OCI-LY7 (cell line): ENCODE measurements around the gene C2orf74. TPM values are rescaled to one million over a fixed set of nuclear protein-coding genes. Genes with fewer than 3 reads are reported as not detected.

Source experiments
- BruUV-seq: library from RNA; stranded (reverse); fragments of 400-500 nt; replicated peaks from 2 replicates; lab custom pipeline; 2021; lab: Mats Ljungman, UMichigan
- CTCF ChIA-PET: fragments of 300-600 bp; sonication (Branson Sonifier 250); formaldehyde crosslinking; loops from one replicate; lab custom pipeline; 2022; ENCODE audit warnings: antibody characterized with exemption; ENCODE audit not compliant: unreplicated experiment; lab: Charles Lee
- POLR2A ChIA-PET: fragments of 300-600 bp; sonication (Branson Sonifier 250); formaldehyde crosslinking; loops from one replicate; lab custom pipeline; 2022; ENCODE audit warnings: antibody characterized with exemption; lab: Charles Lee
- DNase-seq: peaks from one replicate; pipeline ENCODE4 v3.0.0-alpha.2; 2015; ENCODE audit warnings: low spot score
- H2AFZ ChIP-seq: fragments of 200-600 bp; sonication (generic), shearing (Covaris generic); 2 replicates; pipeline ENCODE4 v1.6.1; 2014; ENCODE audit warnings: mild to moderate bottlenecking, antibody characterized with exemption, low read length, moderate library complexity
- H3K27ac ChIP-seq: fragments of 200-600 bp; sonication (generic); 2 replicates; pipeline ENCODE4 v1.5.1; 2014; ENCODE audit warnings: mixed run types, low read depth, mild to moderate bottlenecking, moderate library complexity, low read length, inconsistent platforms; ENCODE audit not compliant: poor library complexity, severe bottlenecking
- H3K36me3 ChIP-seq: fragments of 200-600 bp; sonication (generic); 2 replicates; pipeline ENCODE4 v1.6.1; 2014; ENCODE audit warnings: mild to moderate bottlenecking, antibody characterized with exemption, low read length, moderate library complexity, mixed read lengths; ENCODE audit not compliant: insufficient read depth
- H3K4me1 ChIP-seq: fragments of 200-600 bp; sonication (generic); 2 replicates; pipeline ENCODE4 v1.5.1; 2014; ENCODE audit warnings: mild to moderate bottlenecking, low read length; ENCODE audit not compliant: insufficient read depth, poor library complexity, severe bottlenecking
- H3K4me2 ChIP-seq: fragments of 200-600 bp; sonication (generic); 2 replicates; pipeline ENCODE4 v1.6.1; 2014; ENCODE audit warnings: mild to moderate bottlenecking, low read length
- H3K4me3 ChIP-seq: fragments of 200-600 bp; sonication (generic); 2 replicates; pipeline ENCODE4 v1.5.1; 2014; ENCODE audit warnings: mild to moderate bottlenecking, low read depth, low read length; ENCODE audit not compliant: poor library complexity, severe bottlenecking
- H3K79me2 ChIP-seq: fragments of 200-600 bp; sonication (generic); 2 replicates; pipeline ENCODE4 v1.6.1; 2016; ENCODE audit warnings: low read depth, mild to moderate bottlenecking, low read length, moderate library complexity, mixed read lengths; ENCODE audit not compliant: insufficient read depth
- H3K9me2 ChIP-seq: fragments of 200-600 bp; sonication (generic); 2 replicates; pipeline ENCODE4 v1.6.1; 2016; ENCODE audit warnings: mild to moderate bottlenecking, low read length, mixed read lengths; ENCODE audit not compliant: insufficient read depth
- H3K9me3 ChIP-seq: fragments of 200-600 bp; sonication (generic); 2 replicates; pipeline ENCODE4 v1.6.1; 2014; ENCODE audit warnings: mild to moderate bottlenecking, mixed run types, low read length, mixed read lengths
- H4K20me1 ChIP-seq: fragments of 200-600 bp; sonication (generic); 2 replicates; pipeline ENCODE4 v1.6.1; 2014; ENCODE audit warnings: mild to moderate bottlenecking, antibody characterized with exemption, low read length, moderate library complexity, mixed read lengths; ENCODE audit not compliant: insufficient read depth
- CTCF ChIP-seq: fragments of 200-600 bp; sonication (generic); conservative IDR thresholded peaks from 2 replicates; pipeline ENCODE4 v1.5.1; 2014; ENCODE audit warnings: mild to moderate bottlenecking, antibody characterized with exemption, low read length, moderate library complexity, mixed read lengths
- EZH2phosphoT487 ChIP-seq: fragments of 200-600 bp; sonication (generic); IDR thresholded peaks from 2 replicates; pipeline ENCODE4 v1.6.1; 2018; ENCODE audit warnings: low read depth, borderline replicate concordance, mild to moderate bottlenecking, mixed run types, antibody characterized with exemption, low read length, moderate library complexity, mixed read lengths
- intact Hi-C: fragments of 100-400 bp; cut with micrococcal nuclease; formaldehyde crosslinking; loops from one replicate; pipeline ENCODE4 v1.10.0; 2022; ENCODE audit not compliant: unreplicated experiment
- total RNA-seq, 2 experiments: library from RNA; depleted of rRNA in 1 of 2; stranded (reverse); fragments of >200 nt in 1 of 2; shearing (Covaris generic) in 1 of 2; gene quantifications; 2 replicates each; pipeline ENCODE4 v1.2.3, GENCODE V29; 2014 to 2022

Gene C2orf74
- total RNA-seq, 2 experiments from 2014 or later, result 6.4 to 11.5 TPM

DNA sequence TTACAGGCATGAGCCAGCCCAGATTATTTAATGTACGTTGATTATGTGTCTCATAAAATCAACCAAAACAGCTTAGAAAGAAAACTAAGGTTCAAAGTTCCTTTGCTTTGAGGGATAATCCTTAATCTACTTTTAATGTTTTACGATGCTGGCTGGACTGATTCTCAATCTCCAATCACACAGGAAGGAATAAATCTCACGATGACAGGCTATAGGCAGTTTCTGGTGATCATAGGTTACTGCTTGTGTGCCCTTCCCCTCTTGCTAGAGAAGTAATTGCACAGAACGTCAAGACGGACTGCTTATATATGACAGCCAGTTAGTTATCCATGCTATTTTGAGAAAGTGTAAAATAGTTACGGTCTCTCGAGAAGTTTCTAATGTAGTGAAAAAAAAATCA is 43.1 kb downstream of the C2orf74 start:
- Histone ChIP-seq H3K4me3 (no peak overlapping the region), H4K20me1 (no peaks in the 10 kb centered on the region; the same call in 1 of the 2 replicates), H3K27ac (no peak overlapping the region), H3K9me2 (no peaks in the 10 kb centered on the region), H3K36me3 (peaks cover 97% of the 10 kb centered on the region), H2AFZ (no peak overlapping the region), H3K9me3 (no peaks in the 10 kb centered on the region), H3K4me2 (no peak overlapping the region), H3K79me2 (no peaks in the 10 kb centered on the region), H3K4me1 (no peaks in the 10 kb centered on the region)
- BruUV-seq, result no TSS peak
- TF ChIP-seq EZH2phosphoT487 (no peak), CTCF (no peak)
- POLR2A ChIA-PET, result interaction anchor here (0.5 to 0.8 kb wide), 3 partner anchors 10 to 231 kb away, joined by 4 to 6 read pairs (median 4); no protein-coding TSS in a partner anchor
- DNase-seq, result no peak
- intact Hi-C loops, result no loop called here
- CTCF ChIA-PET, result no interaction called here

DNA sequence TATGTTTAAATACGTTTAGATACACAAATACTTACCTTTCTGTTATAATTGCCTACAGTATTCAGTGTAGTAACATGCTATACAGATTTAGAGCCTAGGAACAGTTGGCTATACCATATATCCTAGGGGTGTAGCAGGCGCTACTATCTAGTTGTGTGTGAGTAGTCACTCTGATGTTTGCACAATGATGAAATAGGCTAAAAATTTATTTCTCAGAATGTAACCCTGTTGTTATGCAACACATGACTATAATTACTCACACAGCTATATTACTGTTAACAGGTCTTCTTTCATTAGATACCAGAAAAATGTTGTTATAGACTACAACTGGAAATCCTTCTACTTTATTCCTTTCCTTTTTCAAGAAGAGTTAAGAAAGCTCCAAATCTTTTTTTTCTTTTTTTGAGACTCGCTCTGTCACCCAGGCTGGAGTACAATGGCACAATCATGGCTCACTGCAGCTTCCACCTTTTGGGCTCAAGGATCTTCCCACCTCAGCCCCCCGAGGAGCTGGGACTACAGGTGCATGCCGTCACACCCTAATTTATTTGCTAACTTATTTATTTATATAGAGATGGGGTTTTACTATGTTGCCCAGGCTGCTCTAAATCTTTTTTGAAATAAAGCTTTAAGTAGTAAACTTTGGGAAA is 48.5 kb downstream of the C2orf74 start:
- TF ChIP-seq EZH2phosphoT487 (no peak), CTCF (no peak)
- no peak overlapping the region for H3K27ac ChIP-seq
- ChIA-PET POLR2A (interaction anchor here (0.6 to 1.5 kb wide), 4 partner anchors 11 to 526 kb away, joined by 3 to 7 read pairs (median 4); no protein-coding TSS in a partner anchor), CTCF (interaction anchor here (0.5 kb wide), 1 partner anchor 53 kb away, joined by 3 read pairs; no protein-coding TSS in a partner anchor)
- BruUV-seq, result no TSS peak
- H3K4me1 ChIP-seq, result no peaks in the 10 kb centered on the region
- H2AFZ ChIP-seq, result no peak overlapping the region
- intact Hi-C loops, result no loop called here
- no peaks in the 10 kb centered on the region for H3K9me3 ChIP-seq
- no peak overlapping the region for H3K4me3 ChIP-seq
- no peak for DNase-seq
- H3K79me2 ChIP-seq, result no peaks in the 10 kb centered on the region
- no peaks in the 10 kb centered on the region; the same call in 1 of the 2 replicates for H4K20me1 ChIP-seq
- H3K36me3 ChIP-seq, result peaks cover 97% of the 10 kb centered on the region
- no peak overlapping the region for H3K4me2 ChIP-seq
- H3K9me2 ChIP-seq, result no peaks in the 10 kb centered on the region

DNA sequence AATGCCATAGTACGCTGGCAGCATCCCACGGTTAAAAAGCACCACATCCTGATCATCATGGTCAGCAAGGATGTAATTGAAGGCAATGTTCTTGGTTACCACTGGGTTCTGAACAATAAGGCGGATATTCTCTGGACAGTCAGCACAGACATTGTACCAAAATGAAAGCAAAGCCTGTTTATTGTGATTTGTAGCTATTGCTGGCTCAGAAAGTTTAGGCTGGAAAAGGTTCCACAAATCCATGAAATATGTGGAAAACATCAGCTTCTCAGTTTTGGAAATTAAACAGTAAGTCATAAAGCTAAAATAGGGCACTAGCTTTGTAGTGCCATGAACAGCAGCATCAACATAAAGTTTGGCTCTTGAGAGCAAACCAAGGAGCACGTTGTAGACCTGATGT is 52.2 kb downstream of the C2orf74 start:
- Histone ChIP-seq H3K27ac (no peak overlapping the region), H3K79me2 (no peaks in the 10 kb centered on the region), H3K36me3 (peaks cover 91% of the 10 kb centered on the region), H3K9me3 (no peaks in the 10 kb centered on the region), H2AFZ (no peak overlapping the region), H4K20me1 (no peaks in the 10 kb centered on the region), H3K4me2 (no peak overlapping the region), H3K9me2 (no peaks in the 10 kb centered on the region), H3K4me3 (no peak overlapping the region), H3K4me1 (no peaks in the 10 kb centered on the region)
- TF ChIP-seq EZH2phosphoT487 (no peak), CTCF (no peak)
- intact Hi-C loops, result no loop called here
- ChIA-PET CTCF (no interaction called here), POLR2A (interaction anchor here (0.7 kb wide), 1 partner anchor 11 kb away, joined by 3 read pairs; no protein-coding TSS in a partner anchor)
- BruUV-seq, result no TSS peak
- no peak for DNase-seq
